Type B pancreatic cell (in vitro differentiated cells): Measurements from ENCODE around the gene CSRNP2. TPM values are rescaled to one million over a fixed set of nuclear protein-coding genes. Genes with fewer than 3 reads are reported as not detected.
"Not testable (repeated sequence)": the region's sequence is repeated elsewhere in the genome, so short reads cannot be mapped to it uniquely, and the experiment has no call there.

Experiments used
- DNase-seq: peaks from one replicate; pipeline ENCODE4 v3.0.0; 2021; ENCODE audit warnings: mixed read lengths; ENCODE audit not compliant: unreplicated experiment; ENCODE audit errors: extremely low spot score
- H3K27ac Mint-ChIP-seq: 2 replicates; pipeline ENCODE4 v1.8.0; 2021; ENCODE audit warnings: mild to moderate bottlenecking, mixed read lengths
- H3K27me3 Mint-ChIP-seq: 2 replicates; pipeline ENCODE4 v1.8.0; 2021; ENCODE audit warnings: mixed read lengths
- H3K36me3 Mint-ChIP-seq: 2 replicates; pipeline ENCODE4 v1.8.0; 2021; ENCODE audit warnings: mixed read lengths
- H3K4me1 Mint-ChIP-seq: one replicate; pipeline ENCODE4 v1.8.0; 2021; ENCODE audit warnings: mixed read lengths; ENCODE audit not compliant: unreplicated experiment
- H3K4me3 Mint-ChIP-seq: 2 replicates; pipeline ENCODE4 v1.8.0; 2021; ENCODE audit warnings: mild to moderate bottlenecking, mixed read lengths
- H3K9me3 Mint-ChIP-seq: 2 replicates; pipeline ENCODE4 v1.8.0; 2021; ENCODE audit warnings: mixed read lengths
- CTCF ChIP-seq: fragments of 200-600 bp; sonication (generic); conservative IDR thresholded peaks from 2 replicates; pipeline ENCODE4 v1.5.0; 2021; ENCODE audit warnings: antibody characterized with exemption, mild to moderate bottlenecking
- total RNA-seq: library from RNA; stranded (reverse); gene quantifications from 2 replicates; pipeline ENCODE4 v1.2.1, GENCODE V29; 2021; ENCODE audit warnings: low replicate concordance

The CSRNP2 gene
- total RNA-seq, 1 donor from 2014 or later: 55.5 TPM

GRCh38 chr12:51019927-51020326, 63.5 kb downstream of the CSRNP2 start:
- TF ChIP-seq CTCF: no peak
- Mint-ChIP-seq H3K27me3 (no peaks in the 10 kb centered on the region), H3K36me3 (no peaks in the 10 kb centered on the region), H3K4me3 (no peak overlapping the region), H3K9me3 (no peaks in the 10 kb centered on the region), H3K27ac (no peak overlapping the region), H3K4me1 (peaks cover 22% of the 10 kb centered on the region)
- DNase-seq: no peak

- H3K27me3 Mint-ChIP-seq: no peaks in the 10 kb centered on the region
- H3K4me1 Mint-ChIP-seq: peaks cover 12% of the 10 kb centered on the region
- no peaks in the 10 kb centered on the region for H3K9me3 Mint-ChIP-seq
- H3K36me3 Mint-ChIP-seq: no peaks in the 10 kb centered on the region
- no peak overlapping the region for H3K27ac Mint-ChIP-seq
- H3K4me3 Mint-ChIP-seq: no peak overlapping the region
- DNase-seq: no peak
- no peak for TF ChIP-seq CTCF
Measured at GRCh38 chr12:51018956-51019355, 64.4 kb downstream of the CSRNP2 start.

- Mint-ChIP-seq H3K36me3 (no peaks in the 10 kb centered on the region), H3K9me3 (no peaks in the 10 kb centered on the region), H3K27ac (no peak overlapping the region), H3K4me3 (no peak overlapping the region), H3K27me3 (no peaks in the 10 kb centered on the region), H3K4me1 (peaks cover 13% of the 10 kb centered on the region)
- no peak for TF ChIP-seq CTCF
- DNase-seq: no peak
Measured at GRCh38 chr12:51017452-51017851, 65.9 kb downstream of the CSRNP2 start.

GRCh38 chr12:51014467-51014866, 68.9 kb downstream of the CSRNP2 start:
- H3K4me1 Mint-ChIP-seq: peaks cover 14% of the 10 kb centered on the region
- DNase-seq, H3K27me3 Mint-ChIP-seq, H3K9me3 Mint-ChIP-seq, H3K4me3 Mint-ChIP-seq, H3K36me3 Mint-ChIP-seq, H3K27ac Mint-ChIP-seq: not testable (repeated sequence)

GRCh38 chr12:51013441-51013840, 70.0 kb downstream of the CSRNP2 start:
- Mint-ChIP-seq H3K36me3 (peaks cover 4% of the 10 kb centered on the region), H3K4me3 (no peak overlapping the region), H3K27me3 (no peaks in the 10 kb centered on the region), H3K9me3 (no peaks in the 10 kb centered on the region), H3K4me1 (peaks cover 19% of the 10 kb centered on the region), H3K27ac (no peak overlapping the region)
- TF ChIP-seq CTCF: no peak
- DNase-seq: no peak

- Mint-ChIP-seq H3K9me3 (no peaks in the 10 kb centered on the region), H3K27me3 (no peaks in the 10 kb centered on the region), H3K36me3 (peaks cover 4% of the 10 kb centered on the region), H3K4me1 (peaks cover 19% of the 10 kb centered on the region), H3K4me3 (no peak overlapping the region), H3K27ac (no peak overlapping the region)
- no peak for DNase-seq
- no peak for TF ChIP-seq CTCF
Measured at GRCh38 chr12:51012570-51013236, 70.7 kb downstream of the CSRNP2 start.
